ENCODE data around the gene GDPD4. TPM values are rescaled to one million over a fixed set of nuclear protein-coding genes. Genes with fewer than 3 reads are reported as not detected.

The GDPD4 gene
- total RNA-seq, 1 donor from 2014 or later, result 0.08 TPM

DNA sequence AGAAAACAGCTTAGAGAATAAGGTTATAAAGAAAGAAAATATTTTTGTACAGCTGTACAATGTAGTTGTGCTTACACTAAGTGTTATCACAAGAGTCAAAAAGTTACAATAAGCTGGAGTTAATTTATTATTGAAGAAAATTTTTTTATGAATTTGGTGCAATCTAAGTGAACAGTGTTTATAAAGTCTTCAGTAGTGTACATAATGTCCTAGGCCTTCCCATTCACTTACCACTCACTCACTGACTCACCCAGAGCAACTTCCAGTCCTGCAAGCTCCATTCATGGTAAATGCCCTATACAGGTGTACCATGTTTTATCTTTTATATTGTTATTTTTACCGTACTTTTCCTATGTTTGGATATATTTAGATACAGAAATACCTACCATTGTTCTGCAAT, 34.7 kb downstream of the GDPD4 start:
- TF ChIP-seq, protein P1, sequence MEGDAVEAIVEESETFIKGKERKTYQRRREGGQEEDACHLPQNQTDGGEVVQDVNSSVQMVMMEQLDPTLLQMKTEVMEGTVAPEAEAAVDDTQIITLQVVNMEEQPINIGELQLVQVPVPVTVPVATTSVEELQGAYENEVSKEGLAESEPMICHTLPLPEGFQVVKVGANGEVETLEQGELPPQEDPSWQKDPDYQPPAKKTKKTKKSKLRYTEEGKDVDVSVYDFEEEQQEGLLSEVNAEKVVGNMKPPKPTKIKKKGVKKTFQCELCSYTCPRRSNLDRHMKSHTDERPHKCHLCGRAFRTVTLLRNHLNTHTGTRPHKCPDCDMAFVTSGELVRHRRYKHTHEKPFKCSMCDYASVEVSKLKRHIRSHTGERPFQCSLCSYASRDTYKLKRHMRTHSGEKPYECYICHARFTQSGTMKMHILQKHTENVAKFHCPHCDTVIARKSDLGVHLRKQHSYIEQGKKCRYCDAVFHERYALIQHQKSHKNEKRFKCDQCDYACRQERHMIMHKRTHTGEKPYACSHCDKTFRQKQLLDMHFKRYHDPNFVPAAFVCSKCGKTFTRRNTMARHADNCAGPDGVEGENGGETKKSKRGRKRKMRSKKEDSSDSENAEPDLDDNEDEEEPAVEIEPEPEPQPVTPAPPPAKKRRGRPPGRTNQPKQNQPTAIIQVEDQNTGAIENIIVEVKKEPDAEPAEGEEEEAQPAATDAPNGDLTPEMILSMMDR (IDR thresholded peaks at IDR 0.05; ENCODE audit: insufficient read depth, low read length, poor library complexity, severe bottlenecking), result no peak
- no peaks in the 10 kb centered on the region for H3K27me3 ChIP-seq (ENCODE audit: control insufficient read depth, insufficient read depth, low read length)
- H3K36me3 ChIP-seq (ENCODE audit: control insufficient read depth, insufficient read depth, low read length), result no peaks in the 10 kb centered on the region
- no peak overlapping the region for H3K4me3 ChIP-seq (ENCODE audit: low read depth, low read length)
- no peak for DNase-seq (ENCODE audit: low read depth)

- DNase-seq (ENCODE audit: low read depth), result no peak
- Histone ChIP-seq H3K27me3 (ENCODE audit: control insufficient read depth, insufficient read depth, low read length) (no peaks in the 10 kb centered on the region), H3K4me3 (ENCODE audit: low read depth, low read length) (no peak overlapping the region), H3K36me3 (ENCODE audit: control insufficient read depth, insufficient read depth, low read length) (no peaks in the 10 kb centered on the region)
- TF ChIP-seq, protein P1 (IDR thresholded peaks at IDR 0.05; ENCODE audit: insufficient read depth, low read length, poor library complexity, severe bottlenecking), result no peak
Measured at GRCh38 chr11:77262803-77263202, 38.7 kb downstream of the GDPD4 start.

DNA sequence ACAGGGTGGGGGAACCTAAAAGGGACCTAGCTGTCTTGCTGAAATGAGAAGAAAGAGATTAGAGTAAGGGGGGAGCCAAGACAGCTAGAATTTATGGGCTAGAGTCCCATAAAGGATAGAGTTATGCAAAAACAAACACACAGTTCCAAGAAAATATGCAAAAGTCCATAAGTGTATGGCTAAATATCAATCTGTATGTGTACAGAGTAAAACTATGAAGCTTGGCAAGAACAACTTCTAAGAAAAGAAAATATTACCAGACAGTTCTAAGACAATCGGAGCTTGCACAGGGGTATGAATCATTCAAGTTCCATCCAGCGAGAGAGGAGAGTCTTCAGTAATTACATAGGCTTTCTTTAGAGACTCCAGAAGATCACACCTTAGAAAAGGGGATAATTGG, 41.8 kb downstream of the GDPD4 start:
- Histone ChIP-seq H3K27me3 (ENCODE audit: control insufficient read depth, insufficient read depth, low read length) (no peaks in the 10 kb centered on the region), H3K4me3 (ENCODE audit: low read depth, low read length) (no peak overlapping the region), H3K36me3 (ENCODE audit: control insufficient read depth, insufficient read depth, low read length) (no peaks in the 10 kb centered on the region)
- no peak for DNase-seq (ENCODE audit: low read depth)
- TF ChIP-seq, protein P1 (IDR thresholded peaks at IDR 0.05; ENCODE audit: insufficient read depth, low read length, poor library complexity, severe bottlenecking), result no peak

GRCh38 chr11:77253690-77254089, 47.8 kb downstream of the GDPD4 start:
- no peaks in the 10 kb centered on the region for H3K36me3 ChIP-seq (ENCODE audit: control insufficient read depth, insufficient read depth, low read length)
- H3K27me3 ChIP-seq (ENCODE audit: control insufficient read depth, insufficient read depth, low read length), result no peaks in the 10 kb centered on the region
- DNase-seq (ENCODE audit: low read depth), result no peak
- TF ChIP-seq, protein P1 (IDR thresholded peaks at IDR 0.05; ENCODE audit: insufficient read depth, low read length, poor library complexity, severe bottlenecking), result no peak
- H3K4me3 ChIP-seq (ENCODE audit: low read depth, low read length), result no peak overlapping the region

DNA sequence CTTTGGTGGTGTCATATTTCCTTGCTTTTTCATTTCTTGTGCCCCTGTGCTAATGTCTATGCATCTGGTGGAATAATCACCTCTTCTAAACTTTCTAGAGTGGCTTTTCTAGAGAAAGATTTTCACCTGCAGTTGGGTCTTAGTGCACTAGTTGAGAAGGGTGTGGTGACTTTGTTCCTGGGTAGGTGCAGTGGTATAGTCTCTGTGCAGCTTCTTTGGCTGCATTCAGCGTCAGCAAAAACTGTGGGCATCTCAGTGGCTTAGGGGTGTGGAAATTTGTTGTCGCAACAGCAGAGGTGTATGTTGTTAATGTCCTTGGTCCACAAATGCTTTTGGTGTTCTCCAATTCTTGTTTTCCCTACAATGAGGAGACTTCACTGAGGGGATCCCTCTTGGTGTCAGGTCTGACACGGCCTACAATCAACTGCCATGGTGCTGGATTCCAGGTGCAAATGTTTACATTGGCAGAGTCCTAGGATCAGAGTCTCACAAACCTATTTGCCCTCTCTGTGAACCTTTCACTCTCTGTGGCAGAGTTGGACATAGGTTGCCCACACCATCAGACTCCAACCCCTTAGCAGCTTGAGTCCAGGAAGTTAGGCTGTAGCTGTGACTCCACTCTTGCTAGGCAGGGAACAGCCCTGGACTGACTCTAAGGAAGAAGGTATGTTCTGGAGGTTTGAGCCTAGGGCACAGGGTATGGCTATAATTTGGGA, 48.8 kb downstream of the GDPD4 start:
- H3K27me3 ChIP-seq (ENCODE audit: control insufficient read depth, insufficient read depth, low read length), result no peaks in the 10 kb centered on the region
- no peaks in the 10 kb centered on the region for H3K36me3 ChIP-seq (ENCODE audit: control insufficient read depth, insufficient read depth, low read length)
- TF ChIP-seq, protein P1 (IDR thresholded peaks at IDR 0.05; ENCODE audit: insufficient read depth, low read length, poor library complexity, severe bottlenecking), result no peak
- no peak for DNase-seq (ENCODE audit: low read depth)
- H3K4me3 ChIP-seq (ENCODE audit: low read depth, low read length), result no peak overlapping the region
